Measurements from ENCODE around the gene LDLRAD1. TPM values are rescaled to one million over a fixed set of nuclear protein-coding genes. Genes with fewer than 3 reads are reported as not detected.
"Not testable (repeated sequence)": the region's sequence is repeated elsewhere in the genome, so short reads cannot be mapped to it uniquely, and the experiment has no call there.

Gene LDLRAD1
- total RNA-seq, 1 experiment from 2014 or later, result not detected

DNA sequence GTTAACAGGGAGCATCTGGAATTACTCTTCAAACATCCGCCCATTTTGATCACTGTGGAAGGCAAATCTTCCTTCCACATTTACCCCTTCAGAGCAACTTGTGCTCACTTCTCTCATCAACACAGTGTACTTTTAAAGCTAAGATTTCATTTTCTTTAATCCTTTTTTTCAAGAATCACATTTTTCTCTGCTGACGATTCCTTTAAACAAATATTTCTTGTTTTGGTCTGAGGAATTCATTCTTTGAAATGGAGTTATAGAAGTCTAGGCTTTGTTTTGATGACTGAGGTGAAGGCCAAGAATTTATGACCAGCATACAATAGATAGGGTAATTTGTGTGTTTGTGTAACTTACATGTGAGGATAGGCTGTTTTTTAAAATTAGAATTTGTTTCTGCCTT is 46.3 kb downstream of the LDLRAD1 start:
- ChIA-PET POLR2A (no interaction called here), CTCF (interaction anchor here (0.9 to 3.0 kb wide), 2 partner anchors 8 to 12 kb away, joined by 3 to 19 read pairs; no protein-coding TSS in a partner anchor)
- no peak overlapping the region for H3K4me3 Mint-ChIP-seq (ENCODE audit: unreplicated experiment)
- H3K27ac Mint-ChIP-seq (ENCODE audit: low read depth, unreplicated experiment), result no peak overlapping the region
- TF ChIP-seq, protein P1, sequence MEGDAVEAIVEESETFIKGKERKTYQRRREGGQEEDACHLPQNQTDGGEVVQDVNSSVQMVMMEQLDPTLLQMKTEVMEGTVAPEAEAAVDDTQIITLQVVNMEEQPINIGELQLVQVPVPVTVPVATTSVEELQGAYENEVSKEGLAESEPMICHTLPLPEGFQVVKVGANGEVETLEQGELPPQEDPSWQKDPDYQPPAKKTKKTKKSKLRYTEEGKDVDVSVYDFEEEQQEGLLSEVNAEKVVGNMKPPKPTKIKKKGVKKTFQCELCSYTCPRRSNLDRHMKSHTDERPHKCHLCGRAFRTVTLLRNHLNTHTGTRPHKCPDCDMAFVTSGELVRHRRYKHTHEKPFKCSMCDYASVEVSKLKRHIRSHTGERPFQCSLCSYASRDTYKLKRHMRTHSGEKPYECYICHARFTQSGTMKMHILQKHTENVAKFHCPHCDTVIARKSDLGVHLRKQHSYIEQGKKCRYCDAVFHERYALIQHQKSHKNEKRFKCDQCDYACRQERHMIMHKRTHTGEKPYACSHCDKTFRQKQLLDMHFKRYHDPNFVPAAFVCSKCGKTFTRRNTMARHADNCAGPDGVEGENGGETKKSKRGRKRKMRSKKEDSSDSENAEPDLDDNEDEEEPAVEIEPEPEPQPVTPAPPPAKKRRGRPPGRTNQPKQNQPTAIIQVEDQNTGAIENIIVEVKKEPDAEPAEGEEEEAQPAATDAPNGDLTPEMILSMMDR (IDR thresholded peaks at IDR 0.05; ENCODE audit: unreplicated experiment), result no peak
- no peaks in the 10 kb centered on the region for H3K27me3 Mint-ChIP-seq (ENCODE audit: insufficient read depth, unreplicated experiment)
- no peaks in the 10 kb centered on the region for H3K9me3 Mint-ChIP-seq (ENCODE audit: unreplicated experiment)
- DNase-seq (ENCODE audit: unreplicated experiment), result no peak
- intact Hi-C loops (cut with micrococcal nuclease), result no loop called here
- no peaks in the 10 kb centered on the region for H3K4me1 Mint-ChIP-seq (ENCODE audit: insufficient read depth, unreplicated experiment)
- no TSS peak for BruUV-seq (replicated peaks)
- H3K36me3 Mint-ChIP-seq (ENCODE audit: insufficient read depth, unreplicated experiment), result peaks cover 59% of the 10 kb centered on the region

DNA sequence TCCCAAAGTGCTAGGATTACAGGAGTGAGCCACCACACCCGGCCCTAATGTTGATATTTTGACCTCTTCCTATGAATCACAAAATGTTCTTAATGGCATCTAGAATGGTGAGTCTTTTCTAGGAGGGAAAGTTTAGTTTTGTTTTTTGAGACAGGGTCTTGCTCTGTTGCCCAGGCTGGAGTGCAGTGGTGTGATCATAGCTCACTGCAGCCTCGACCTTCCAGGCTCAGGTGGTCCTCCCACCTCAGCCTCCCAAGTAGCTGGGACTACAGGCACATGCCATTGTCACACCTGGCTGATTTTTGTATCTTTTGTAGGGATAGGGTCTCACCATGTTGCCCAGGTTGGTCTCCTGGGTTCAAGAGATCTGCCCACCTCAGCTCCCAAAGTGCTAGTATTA is 48.7 kb downstream of the LDLRAD1 start:
- H3K27ac Mint-ChIP-seq (ENCODE audit: low read depth, unreplicated experiment); intact Hi-C loops (cut with micrococcal nuclease); H3K27me3 Mint-ChIP-seq (ENCODE audit: insufficient read depth, unreplicated experiment); H3K9me3 Mint-ChIP-seq (ENCODE audit: unreplicated experiment); BruUV-seq (replicated peaks); H3K4me3 Mint-ChIP-seq (ENCODE audit: unreplicated experiment); H3K4me1 Mint-ChIP-seq (ENCODE audit: insufficient read depth, unreplicated experiment); DNase-seq (ENCODE audit: unreplicated experiment): not testable (repeated sequence)
- peaks cover 66% of the 10 kb centered on the region for H3K36me3 Mint-ChIP-seq (ENCODE audit: insufficient read depth, unreplicated experiment)
- ChIA-PET POLR2A (interaction anchor here (0.8 to 1.9 kb wide), 2 partner anchors 9 to 91 kb away, joined by 4 to 5 read pairs; no protein-coding TSS in a partner anchor), CTCF (interaction anchor here (3.0 kb wide), 1 partner anchor 10 kb away, joined by 19 read pairs; no protein-coding TSS in a partner anchor)

DNA sequence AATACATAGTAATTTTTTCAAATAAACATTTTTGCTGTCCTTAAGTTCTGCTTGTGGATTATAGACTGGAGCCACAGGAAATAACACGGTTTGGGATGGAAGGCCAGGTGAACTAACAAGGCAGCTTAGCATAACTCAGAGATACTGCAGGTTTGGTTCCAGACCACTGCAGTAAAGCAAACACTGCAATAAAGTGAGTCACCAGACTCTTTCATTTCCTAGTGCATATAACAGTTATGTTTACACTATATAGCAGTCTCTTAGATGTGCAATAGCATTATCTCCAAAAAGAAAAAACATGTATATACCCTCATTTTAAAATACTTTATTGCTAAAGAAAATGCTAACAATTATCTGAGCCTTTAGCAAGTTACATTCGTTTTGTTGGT is 49.9 kb downstream of the LDLRAD1 start:
- intact Hi-C loops (cut with micrococcal nuclease), result no loop called here
- BruUV-seq (replicated peaks), result no TSS peak

DNA sequence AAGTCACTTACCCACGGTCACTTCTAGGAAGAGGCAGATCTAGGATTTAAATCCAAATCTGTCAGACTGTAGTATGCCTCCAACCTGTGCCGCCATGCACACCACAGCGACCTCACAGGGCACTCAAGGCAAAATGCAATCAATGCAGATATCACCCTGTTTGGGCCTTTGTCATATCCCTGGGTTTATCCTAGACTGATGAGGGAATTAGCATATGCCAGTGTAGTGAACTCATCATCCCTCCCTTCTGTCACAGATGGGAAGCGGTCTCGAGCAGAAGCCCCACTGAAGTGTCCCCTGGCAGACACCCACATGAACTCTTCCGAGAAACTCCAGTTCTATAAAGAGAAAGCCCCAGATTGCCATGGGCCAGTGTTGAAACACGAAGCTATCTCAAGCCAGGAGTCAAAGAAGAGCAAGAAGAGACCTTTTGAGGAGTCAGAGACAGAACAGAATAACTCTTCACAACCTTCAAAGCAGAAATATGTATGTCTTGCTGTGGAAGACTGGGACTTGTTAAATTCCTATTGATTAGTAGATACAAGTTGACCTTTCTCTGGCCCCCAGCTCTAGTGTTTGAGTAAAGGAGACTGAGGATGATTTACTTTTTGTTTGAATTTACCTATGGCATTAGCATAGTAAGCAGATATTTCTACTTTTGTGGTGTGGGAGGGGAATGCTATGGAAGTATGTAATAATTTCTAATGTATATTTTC is 50.4 kb downstream of the LDLRAD1 start:
- Mint-ChIP-seq H3K36me3 (ENCODE audit: insufficient read depth, unreplicated experiment) (peaks cover 77% of the 10 kb centered on the region), H3K27ac (ENCODE audit: low read depth, unreplicated experiment) (no peak overlapping the region), H3K4me1 (ENCODE audit: insufficient read depth, unreplicated experiment) (peaks cover 9% of the 10 kb centered on the region), H3K4me3 (ENCODE audit: unreplicated experiment) (no peak overlapping the region), H3K27me3 (ENCODE audit: insufficient read depth, unreplicated experiment) (no peaks in the 10 kb centered on the region), H3K9me3 (ENCODE audit: unreplicated experiment) (no peaks in the 10 kb centered on the region)
- no peak for DNase-seq (ENCODE audit: unreplicated experiment)
- TF ChIP-seq, protein P1 (IDR thresholded peaks at IDR 0.05; ENCODE audit: unreplicated experiment), result no peak
- intact Hi-C loops (cut with micrococcal nuclease), result no loop called here
- ChIA-PET POLR2A (no interaction called here), CTCF (interaction anchor here (0.7 kb wide), 1 partner anchor 8 kb away, joined by 3 read pairs; no protein-coding TSS in a partner anchor)
- BruUV-seq (replicated peaks), result no TSS peak

More for the DNA sequence above, 49.9 kb downstream of the LDLRAD1 start:
- H3K4me1 Mint-ChIP-seq (ENCODE audit: insufficient read depth, unreplicated experiment), result peaks cover 9% of the 10 kb centered on the region
- TF ChIP-seq, protein P1 (IDR thresholded peaks at IDR 0.05; ENCODE audit: unreplicated experiment), result no peak
- no peak overlapping the region for H3K4me3 Mint-ChIP-seq (ENCODE audit: unreplicated experiment)
- CTCF ChIA-PET, result interaction anchor here (0.7 kb wide), 1 partner anchor 9 kb away, joined by 3 read pairs; no protein-coding TSS in a partner anchor
- no peaks in the 10 kb centered on the region for H3K9me3 Mint-ChIP-seq (ENCODE audit: unreplicated experiment)
- POLR2A ChIA-PET, result no interaction called here
- DNase-seq (ENCODE audit: unreplicated experiment), result no peak
- H3K36me3 Mint-ChIP-seq (ENCODE audit: insufficient read depth, unreplicated experiment), result peaks cover 71% of the 10 kb centered on the region
- H3K27ac Mint-ChIP-seq (ENCODE audit: low read depth, unreplicated experiment), result no peak overlapping the region
- H3K27me3 Mint-ChIP-seq (ENCODE audit: insufficient read depth, unreplicated experiment), result no peaks in the 10 kb centered on the region
